Measurements from ENCODE around the gene UTRN. TPM values are rescaled to one million over a fixed set of nuclear protein-coding genes. Genes with fewer than 3 reads are reported as not detected.

Gene UTRN
- total RNA-seq, 3 donors from 2014 or later: 88.9 to 107 (median 94.0) TPM

DNA sequence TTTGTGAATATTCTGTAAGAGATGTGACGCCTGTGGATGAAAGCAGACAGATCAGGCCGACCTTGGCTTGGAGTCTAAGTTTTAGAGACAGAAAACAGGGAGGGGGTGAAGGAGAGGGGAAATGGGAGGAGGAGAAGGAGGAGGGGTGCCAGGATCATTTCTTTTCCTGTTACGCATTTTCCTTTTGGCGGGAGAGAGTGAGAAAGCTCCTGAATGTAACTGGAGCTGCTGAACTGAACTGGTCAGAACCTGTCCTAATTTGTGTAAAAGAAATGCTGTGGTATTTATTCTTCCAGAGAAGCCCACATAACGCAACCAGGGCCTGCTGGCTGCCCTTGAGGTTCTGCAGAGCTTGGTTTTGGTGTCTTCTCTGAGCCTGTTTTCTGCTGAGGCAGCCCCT is 41.9 kb downstream of the UTRN start:
- intact Hi-C loops (cut with DNase I, micrococcal nuclease): no loop called here
- no peak for DNase-seq
- peaks cover 14% of the 10 kb centered on the region for H3K4me1 ChIP-seq (ENCODE audit: low read depth)

DNA sequence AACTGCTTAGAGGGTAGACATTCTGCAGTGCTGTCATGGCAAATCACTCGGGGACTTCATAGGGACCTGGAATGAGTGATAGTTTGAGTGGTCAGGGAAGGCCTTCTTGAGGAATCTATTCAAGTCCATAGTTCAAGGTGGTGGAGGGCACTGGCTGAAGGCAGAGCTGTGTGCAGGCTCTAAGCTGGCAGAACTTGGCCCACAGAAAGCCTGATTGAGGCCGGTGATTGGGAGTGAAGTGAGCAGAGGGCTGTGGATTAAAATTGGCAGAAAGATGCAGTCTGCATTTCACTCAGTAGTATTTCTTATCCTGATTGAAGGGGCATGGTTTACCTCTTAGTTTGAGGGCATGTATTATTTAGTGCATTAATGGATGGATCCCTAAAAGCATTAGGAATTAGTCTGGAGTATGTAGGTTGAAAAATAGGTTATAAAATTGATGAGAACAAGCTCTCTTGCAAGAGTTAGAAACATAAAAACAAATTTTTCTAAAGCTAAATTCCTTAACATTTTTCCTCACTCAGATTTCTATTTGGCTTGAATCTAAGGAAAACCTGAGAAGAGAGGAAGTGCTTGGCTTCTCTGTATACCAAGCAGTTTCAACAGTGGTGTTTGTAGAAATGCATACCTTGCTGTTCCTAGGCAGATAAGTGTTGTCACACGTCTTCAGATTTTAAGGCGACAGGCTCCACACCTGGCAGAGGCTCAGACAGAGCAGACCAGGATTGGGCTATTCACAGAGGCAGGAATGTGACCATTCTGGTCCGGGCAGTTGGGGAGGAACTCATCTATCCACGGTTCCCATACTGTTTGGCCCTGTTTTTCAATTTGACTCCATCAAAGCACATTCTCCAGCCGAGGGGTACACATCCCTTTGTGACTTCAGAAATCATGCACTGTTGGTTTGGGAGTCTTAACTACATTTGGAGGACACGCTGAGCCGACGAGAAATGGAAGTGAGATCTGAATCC is 45.2 kb downstream of the UTRN start:
- TF ChIP-seq, protein P1, sequence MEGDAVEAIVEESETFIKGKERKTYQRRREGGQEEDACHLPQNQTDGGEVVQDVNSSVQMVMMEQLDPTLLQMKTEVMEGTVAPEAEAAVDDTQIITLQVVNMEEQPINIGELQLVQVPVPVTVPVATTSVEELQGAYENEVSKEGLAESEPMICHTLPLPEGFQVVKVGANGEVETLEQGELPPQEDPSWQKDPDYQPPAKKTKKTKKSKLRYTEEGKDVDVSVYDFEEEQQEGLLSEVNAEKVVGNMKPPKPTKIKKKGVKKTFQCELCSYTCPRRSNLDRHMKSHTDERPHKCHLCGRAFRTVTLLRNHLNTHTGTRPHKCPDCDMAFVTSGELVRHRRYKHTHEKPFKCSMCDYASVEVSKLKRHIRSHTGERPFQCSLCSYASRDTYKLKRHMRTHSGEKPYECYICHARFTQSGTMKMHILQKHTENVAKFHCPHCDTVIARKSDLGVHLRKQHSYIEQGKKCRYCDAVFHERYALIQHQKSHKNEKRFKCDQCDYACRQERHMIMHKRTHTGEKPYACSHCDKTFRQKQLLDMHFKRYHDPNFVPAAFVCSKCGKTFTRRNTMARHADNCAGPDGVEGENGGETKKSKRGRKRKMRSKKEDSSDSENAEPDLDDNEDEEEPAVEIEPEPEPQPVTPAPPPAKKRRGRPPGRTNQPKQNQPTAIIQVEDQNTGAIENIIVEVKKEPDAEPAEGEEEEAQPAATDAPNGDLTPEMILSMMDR (IDR thresholded peaks at IDR 0.05): no peak
- intact Hi-C loops (cut with DNase I, micrococcal nuclease): no loop called here
- Histone ChIP-seq H3K4me1 (ENCODE audit: low read depth) (peaks cover 14% of the 10 kb centered on the region), H3K9me3 (no peaks in the 10 kb centered on the region), H3K4me3 (no peak overlapping the region), H3K36me3 (ENCODE audit: low read depth) (no peaks in the 10 kb centered on the region)
- peak; percentile 76 for ATAC-seq
- DNase-seq: peak in 2 of 3 donors; percentile 73 to 77

More for the DNA sequence above, 41.9 kb downstream of the UTRN start:
- no peak for ATAC-seq
- H3K9me3 ChIP-seq: no peaks in the 10 kb centered on the region
- no peaks in the 10 kb centered on the region for H3K36me3 ChIP-seq (ENCODE audit: low read depth)
- TF ChIP-seq, protein P1 (IDR thresholded peaks at IDR 0.05): no peak
- H3K4me3 ChIP-seq: no peak overlapping the region

DNA sequence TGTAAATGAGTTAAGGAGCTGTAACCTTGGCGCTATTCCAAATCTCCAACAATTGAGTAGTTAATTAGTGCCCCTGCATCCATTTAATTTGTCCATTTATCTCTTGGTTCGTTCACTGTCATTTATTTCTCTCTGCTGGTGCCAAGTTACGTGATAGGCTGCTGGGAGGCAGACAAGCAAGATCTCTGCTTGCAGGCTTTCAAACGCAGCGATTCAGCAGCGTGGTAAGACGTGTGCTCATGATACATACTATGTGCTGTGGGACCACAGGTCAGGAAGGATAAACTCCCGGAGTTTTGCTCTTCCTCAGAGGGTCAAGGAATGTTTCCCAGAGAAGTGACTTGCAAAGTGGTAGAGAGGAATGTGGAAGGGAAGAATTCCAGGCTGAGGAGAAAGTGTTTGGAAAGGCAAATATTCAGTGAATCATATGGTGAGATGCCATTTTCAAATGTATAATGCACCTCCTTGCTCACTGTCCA is 46.4 kb downstream of the UTRN start:
- Histone ChIP-seq H3K9me3 (no peaks in the 10 kb centered on the region), H3K36me3 (ENCODE audit: low read depth) (no peaks in the 10 kb centered on the region), H3K4me1 (ENCODE audit: low read depth) (peaks cover 21% of the 10 kb centered on the region), H3K4me3 (no peak overlapping the region)
- TF ChIP-seq, protein P1 (IDR thresholded peaks at IDR 0.05): no peak
- intact Hi-C loops (cut with DNase I, micrococcal nuclease): no loop called here
- ATAC-seq (no peak), DNase-seq (no peak)

DNA sequence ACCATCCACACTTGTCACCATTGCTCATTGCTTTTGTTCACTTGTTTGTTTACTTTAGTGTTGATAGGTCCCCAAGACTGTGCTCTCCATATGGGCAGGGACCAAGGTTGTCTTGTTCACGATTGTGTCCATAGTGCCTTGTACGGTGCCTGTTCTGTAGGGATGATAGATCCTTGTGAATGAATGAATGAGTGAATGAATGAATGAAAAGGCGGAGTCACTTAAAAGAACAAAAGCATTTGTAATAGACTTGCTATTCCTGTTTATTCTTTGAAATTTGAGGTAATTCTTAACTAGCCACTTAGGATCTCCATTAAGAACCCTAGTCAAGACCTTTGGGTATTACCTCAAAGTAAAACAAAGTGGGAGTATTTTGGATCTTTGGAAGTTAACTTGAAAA is 47.0 kb downstream of the UTRN start:
- Histone ChIP-seq H3K9me3 (no peaks in the 10 kb centered on the region), H3K4me3 (no peak overlapping the region), H3K36me3 (ENCODE audit: low read depth) (no peaks in the 10 kb centered on the region), H3K4me1 (ENCODE audit: low read depth) (peaks cover 21% of the 10 kb centered on the region)
- DNase-seq (no peak), ATAC-seq (no peak)
- intact Hi-C loops (cut with DNase I, micrococcal nuclease): no loop called here
- TF ChIP-seq, protein P1 (IDR thresholded peaks at IDR 0.05): no peak

DNA sequence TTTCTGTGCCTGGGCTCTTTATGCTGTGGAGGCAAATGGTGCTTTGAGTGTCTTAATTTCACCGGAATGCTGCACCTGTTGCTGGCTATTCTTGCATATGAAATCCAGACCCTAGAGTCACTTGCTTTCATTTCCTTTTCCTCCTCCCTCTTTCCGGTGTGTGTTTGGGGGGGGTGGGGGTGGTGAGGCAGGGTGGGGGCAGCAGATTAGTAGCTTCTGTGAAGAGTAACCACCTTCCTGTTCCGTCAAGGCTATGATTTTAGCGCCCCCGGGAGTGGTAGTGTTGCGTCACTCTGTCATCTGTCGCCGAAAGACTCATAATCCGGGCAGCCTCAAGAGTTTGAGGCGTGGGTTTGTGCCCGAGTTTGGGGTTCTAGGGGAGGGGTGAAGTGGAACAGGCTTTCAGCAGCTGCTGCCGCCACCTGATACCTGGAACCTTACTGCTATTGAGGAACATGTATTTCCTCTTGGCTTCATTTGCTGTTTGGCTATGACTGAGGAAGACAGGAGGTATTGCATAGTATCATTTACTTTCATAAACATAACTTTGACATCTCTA is 49.1 kb downstream of the UTRN start:
- intact Hi-C loops (cut with DNase I, micrococcal nuclease): no loop called here
- peak; percentile 57 to 71 (median 60) for DNase-seq
- Histone ChIP-seq H3K4me3 (no peak overlapping the region), H3K36me3 (ENCODE audit: low read depth) (no peaks in the 10 kb centered on the region), H3K9me3 (no peaks in the 10 kb centered on the region), H3K4me1 (ENCODE audit: low read depth) (peaks cover 21% of the 10 kb centered on the region)
- peak; percentile 65 for ATAC-seq
- TF ChIP-seq, protein P1 (IDR thresholded peaks at IDR 0.05): no peak

Other genes with a start within 250 kb of the UTRN start
- 100 to 1,000 TPM; 104 to 172 (median 140) TPM for gene SF3B5, start 189.8 kb upstream of the UTRN start, total RNA-seq
- 1 to 10 TPM in 2 of 3 donors, under 1 TPM in 1; 0.84 to 2.7 (median 2.5) TPM for gene STX11, start 134.8 kb upstream of the UTRN start, total RNA-seq

Measured in mucosa of descending colon (tissue), 3 donors.